NK-92 (cell line): ENCODE results near the gene CAMK2N2.

Experiments used
- DNase-seq: peaks from one replicate; lab custom pipeline; 2025; ENCODE audit not compliant: unreplicated experiment; lab: John Stamatoyannopoulos, UW

The CAMK2N2 gene

GRCh38 chr3:184223946-184224345, 37.4 kb downstream of the CAMK2N2 start:
- no peak for DNase-seq

GRCh38 chr3:184222521-184222920, 38.8 kb downstream of the CAMK2N2 start:
- no peak for DNase-seq

GRCh38 chr3:184218814-184219213, 42.5 kb downstream of the CAMK2N2 start:
- no peak for DNase-seq

GRCh38 chr3:184211718-184212117, 49.6 kb downstream of the CAMK2N2 start:
- DNase-seq, result no peak

DNA sequence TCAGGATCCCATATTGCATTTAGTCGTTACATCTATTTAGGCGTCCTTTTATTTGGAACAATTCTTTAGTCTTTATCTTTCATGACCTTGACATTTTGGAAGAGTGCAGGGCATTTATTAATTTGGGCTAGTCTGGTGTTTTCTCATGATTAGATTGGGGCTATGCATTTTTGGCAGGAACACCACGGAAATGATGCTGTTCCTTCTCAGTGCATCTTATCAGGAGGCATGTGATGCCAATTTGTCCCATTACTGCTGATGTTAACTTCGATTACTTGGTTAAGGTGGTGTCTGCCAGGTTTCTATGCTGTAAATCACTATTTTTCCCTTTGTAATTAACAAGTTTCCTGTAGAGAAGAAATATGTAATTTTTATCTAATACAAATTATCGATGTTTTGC, 50.1 kb downstream of the CAMK2N2 start:
- DNase-seq, result no peak
